ENCODE measurements around the gene TTLL5. TPM values are rescaled to one million over a fixed set of nuclear protein-coding genes. Genes with fewer than 3 reads are reported as not detected.

TTLL5 gene
- total and polyA plus RNA-seq, 2 of the 4 experiments (the other 2 are of a cell fraction) = 11.9 to 16.7 TPM

- Histone ChIP-seq H3K36me3 (ENCODE audit: control insufficient read depth, insufficient read depth, low read length) (no peaks in the 10 kb centered on the region), H4K91ac (ENCODE audit: insufficient read depth, low read depth, low read length) (no peak overlapping the region), H4K8ac (ENCODE audit: low read depth in 2 of 2, low read length in 2 of 2) (peak overlapping the region in 1 of 2 experiments; percentile 21; a peak in 1 of 4 replicates), H3K27ac (ENCODE audit: insufficient read depth, low read length) (peak overlapping the region; percentile 50; the same call in 1 of the 2 replicates), H3K23ac (ENCODE audit: low read depth, low read length) (peak overlapping the region; percentile 41; the same call in 1 of the 2 replicates), H3K56ac (ENCODE audit: extremely low read depth, insufficient read depth, low read length) (no peak overlapping the region), H3K27me3 (ENCODE audit: control insufficient read depth, insufficient read depth, low read length) (no peaks in the 10 kb centered on the region), H4K5ac (ENCODE audit: low read depth, low read length) (no peak overlapping the region), H3K9me3 (ENCODE audit: control insufficient read depth, insufficient read depth, low read length) (no peaks in the 10 kb centered on the region), H2AK9ac (replicated peaks; ENCODE audit: low read depth, low read length, poor library complexity) (no peak overlapping the region), H2AFZ (replicated peaks; ENCODE audit: low read length, poor library complexity) (peak overlapping the region; percentile 58), H3K18ac (ENCODE audit: low read depth, low read length) (no peak overlapping the region; the same call in 1 of the 2 replicates), H3K9me1 (ENCODE audit: insufficient read depth, low read length) (peaks cover 8% of the 10 kb centered on the region), H3K4me2 (ENCODE audit: low read depth, low read length) (peak overlapping the region; percentile 63), H3K4me1 (ENCODE audit: control insufficient read depth, insufficient read depth, low read length) (peaks cover 17% of the 10 kb centered on the region), H3K4ac (ENCODE audit: low read depth, low read length) (peak overlapping the region; percentile 22; the same call in 1 of the 2 replicates), H3K79me1 (ENCODE audit: low read depth in 1 of 2, low read length in 2 of 2) (no peaks in the 10 kb centered on the region; a peak in 1 of 4 replicates), H3K14ac (replicated peaks; ENCODE audit: low read depth, low read length) (peak overlapping the region; percentile 3; the same call in 1 of the 2 replicates), H3K9ac (ENCODE audit: low read depth, low read length) (no peak overlapping the region), H4K20me1 (ENCODE audit: insufficient read depth, low read length) (no peaks in the 10 kb centered on the region), H3K4me3 (ENCODE audit: insufficient read depth, low read depth, low read length) (no peak overlapping the region), H2BK20ac (ENCODE audit: low read depth, low read length) (peak overlapping the region; percentile 24; the same call in 1 of the 2 replicates), H2BK120ac (ENCODE audit: low read depth, low read length) (peak overlapping the region; percentile 63; the same call in 1 of the 2 replicates), H2BK5ac (ENCODE audit: low read depth, low read length, poor library complexity, severe bottlenecking) (peak overlapping the region; percentile 16), H2BK15ac (ENCODE audit: low read depth, low read length) (0 out of 3 replicates have a peak overlapping the region, but pooled peaks have one; percentile 6), H2AK5ac (ENCODE audit: low read depth, low read length) (no peak overlapping the region)
- intact Hi-C loops (cut with micrococcal nuclease) (no loop called here), dilution Hi-C loops (cut with HindIII; ENCODE audit: low sequenced_read_pairs, unreplicated experiment) (no loop called here), in situ Hi-C loops (cut with MboI; ENCODE audit: low sequenced_read_pairs) (no loop called here)
- ATAC-seq (ENCODE audit: low read depth) (peak; percentile 65), DNase-seq (peak; percentile 87)
- POLR2A ChIA-PET (ENCODE audit: unreplicated experiment) = no interaction called here
- 0% methylated on average over 1 of the region's 4 CpGs; no CpG with 5 or more reads in 1 of the 2 experiments for WGBS, 2 experiments (ENCODE audit: extremely low coverage in 2 of 2, insufficient read length in 1 of 2)
- CTCF ChIA-PET = interaction anchor here (1.7 kb wide), 1 partner anchor 23 kb away, joined by 4 read pairs; no protein-coding TSS in a partner anchor
- no TSS peak for BruUV-seq (replicated peaks)
- TF ChIP-seq RFX5 (IDR thresholded peaks at IDR 0.05; ENCODE audit: low read depth, low read length) (no peak), RCOR1 (IDR thresholded peaks at IDR 0.05; ENCODE audit: insufficient replicate concordance, low read length) (no peak), RAD21 (IDR thresholded peaks at IDR 0.05; ENCODE audit: low read length) (no peak), USF2 (IDR thresholded peaks at IDR 0.05; ENCODE audit: low read depth, low read length) (no peak), BHLHE40 (IDR thresholded peaks at IDR 0.05; ENCODE audit: low read depth, low read length) (no peak), CHD1 (IDR thresholded peaks at IDR 0.05; ENCODE audit: low read depth, low read length) (no peak), CEBPB (IDR thresholded peaks at IDR 0.05; ENCODE audit: low read depth, low read length) (peak; percentile 91), NFE2L2 (IDR thresholded peaks at IDR 0.05; ENCODE audit: low read depth, low read length) (no peak), ELK1 (IDR thresholded peaks at IDR 0.05; ENCODE audit: borderline replicate concordance, low read depth, low read length) (no peak), SMC3 (IDR thresholded peaks at IDR 0.05; ENCODE audit: low read depth, low read length) (no peak; the same call in 1 of the 2 replicates), MAFK (IDR thresholded peaks at IDR 0.05; ENCODE audit: low read depth, low read length) (no peak), FOS (IDR thresholded peaks at IDR 0.05; ENCODE audit: low read depth, low read length) (peak; percentile 42), POLR2A (IDR thresholded peaks at IDR 0.05; ENCODE audit: low read depth, low read length) (no peak), MAZ (IDR thresholded peaks at IDR 0.05; ENCODE audit: borderline replicate concordance, low read depth, low read length) (0 out of 2 replicates have a peak, but pooled peaks have one; percentile 12), CTCF (conservative IDR thresholded peaks at IDR 0.05; ENCODE audit: low read depth, low read length) (no peak)
These were observed 200.1 kb downstream of the TTLL5 start for GRCh38 chr14:75861161-75861621.
